ENCODE measurements around the gene CCL15.
A peak's percentile ranks its signal among the peaks of the same experiment; 100 is the strongest.

Gene CCL15

GRCh38 chr17:35972945-35973332, 28.4 kb downstream of the CCL15 start:
- TF ChIP-seq, protein P1, sequence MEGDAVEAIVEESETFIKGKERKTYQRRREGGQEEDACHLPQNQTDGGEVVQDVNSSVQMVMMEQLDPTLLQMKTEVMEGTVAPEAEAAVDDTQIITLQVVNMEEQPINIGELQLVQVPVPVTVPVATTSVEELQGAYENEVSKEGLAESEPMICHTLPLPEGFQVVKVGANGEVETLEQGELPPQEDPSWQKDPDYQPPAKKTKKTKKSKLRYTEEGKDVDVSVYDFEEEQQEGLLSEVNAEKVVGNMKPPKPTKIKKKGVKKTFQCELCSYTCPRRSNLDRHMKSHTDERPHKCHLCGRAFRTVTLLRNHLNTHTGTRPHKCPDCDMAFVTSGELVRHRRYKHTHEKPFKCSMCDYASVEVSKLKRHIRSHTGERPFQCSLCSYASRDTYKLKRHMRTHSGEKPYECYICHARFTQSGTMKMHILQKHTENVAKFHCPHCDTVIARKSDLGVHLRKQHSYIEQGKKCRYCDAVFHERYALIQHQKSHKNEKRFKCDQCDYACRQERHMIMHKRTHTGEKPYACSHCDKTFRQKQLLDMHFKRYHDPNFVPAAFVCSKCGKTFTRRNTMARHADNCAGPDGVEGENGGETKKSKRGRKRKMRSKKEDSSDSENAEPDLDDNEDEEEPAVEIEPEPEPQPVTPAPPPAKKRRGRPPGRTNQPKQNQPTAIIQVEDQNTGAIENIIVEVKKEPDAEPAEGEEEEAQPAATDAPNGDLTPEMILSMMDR (IDR thresholded peaks at IDR 0.05; ENCODE audit: borderline replicate concordance, control extremely low read depth, extremely low read depth, insufficient read depth, missing control alignments): no peak
- in situ Hi-C loops (cut with MboI; ENCODE audit: low sequenced_read_pairs, unreplicated experiment): loop anchor here (10.0 to 25.0 kb wide), 3 partner anchors 102 to 514 kb away; partner anchors contain the start of gene ZNHIT3
- no peak for DNase-seq (ENCODE audit: low spot score)

- no peak for DNase-seq (ENCODE audit: low spot score)
- in situ Hi-C loops (cut with MboI; ENCODE audit: low sequenced_read_pairs, unreplicated experiment): loop anchor here (10.0 to 25.0 kb wide), 3 partner anchors 102 to 515 kb away; partner anchors contain the start of gene ZNHIT3
- TF ChIP-seq, protein P1 (IDR thresholded peaks at IDR 0.05; ENCODE audit: borderline replicate concordance, control extremely low read depth, extremely low read depth, insufficient read depth, missing control alignments): no peak
These were observed 28.8 kb downstream of the CCL15 start for GRCh38 chr17:35972535-35972934.

DNA sequence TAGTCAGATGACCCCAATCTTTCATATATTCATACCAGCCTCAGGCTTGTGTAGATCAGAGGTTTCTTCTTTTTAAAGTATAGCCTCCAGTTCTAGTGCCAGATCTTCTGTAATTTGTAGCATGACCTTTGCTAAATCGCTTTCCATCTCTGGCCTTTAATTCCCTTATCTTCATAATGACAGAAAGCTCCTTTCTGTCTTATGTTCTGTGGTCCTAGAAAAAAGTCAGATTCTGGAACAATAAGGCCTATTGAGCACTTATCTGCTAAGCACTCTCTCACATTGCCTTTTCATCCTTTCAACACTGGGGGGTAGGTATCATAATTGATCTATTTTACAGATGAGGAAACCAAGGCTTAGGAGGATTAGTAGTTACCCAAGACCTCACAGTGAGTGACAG, 29.3 kb downstream of the CCL15 start:
- no peak for DNase-seq (ENCODE audit: low spot score)
- in situ Hi-C loops (cut with MboI; ENCODE audit: low sequenced_read_pairs, unreplicated experiment): loop anchor here (10.0 to 25.0 kb wide), 3 partner anchors 103 to 515 kb away; partner anchors contain the start of gene ZNHIT3
- TF ChIP-seq, protein P1 (IDR thresholded peaks at IDR 0.05; ENCODE audit: borderline replicate concordance, control extremely low read depth, extremely low read depth, insufficient read depth, missing control alignments): no peak

DNA sequence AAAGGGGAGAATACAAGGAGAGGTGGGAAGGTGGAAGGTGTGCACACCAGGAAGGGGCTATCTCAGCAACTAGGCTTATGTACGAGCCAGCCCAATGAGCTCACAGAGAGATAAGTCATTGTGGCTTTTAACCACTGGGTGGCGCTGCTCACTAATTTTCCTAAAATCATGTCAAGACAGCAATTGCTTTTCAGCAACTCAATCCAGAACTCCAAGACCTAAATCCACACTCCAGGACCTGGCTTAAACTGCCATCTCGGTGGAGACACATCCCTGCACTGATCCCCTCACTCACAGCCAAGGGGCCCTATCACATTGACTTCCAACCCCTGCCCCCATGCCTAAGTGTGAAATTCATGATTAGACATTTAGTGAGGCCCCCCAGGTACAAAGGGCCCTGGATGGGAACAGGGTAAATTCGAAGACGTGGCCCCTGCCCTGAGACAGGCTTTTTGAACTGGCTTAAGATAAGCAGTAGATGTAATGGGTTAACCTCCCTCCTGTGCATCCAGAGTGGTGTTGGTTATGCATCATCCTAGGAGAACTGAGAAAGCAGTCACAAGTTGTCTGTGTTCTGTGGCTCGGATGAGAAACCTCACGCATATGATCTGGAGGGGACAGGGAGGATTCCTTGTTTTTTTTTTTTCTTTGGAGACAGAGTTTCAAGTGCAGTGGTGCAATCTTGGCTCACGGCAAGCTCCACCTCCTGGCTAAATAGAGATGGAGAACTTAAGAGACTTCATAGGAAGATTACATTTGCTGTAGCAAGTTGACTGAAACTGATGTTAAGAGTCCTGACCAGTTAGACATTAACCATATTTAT, 31.6 kb downstream of the CCL15 start:
- in situ Hi-C loops (cut with MboI; ENCODE audit: low sequenced_read_pairs, unreplicated experiment): loop anchor here (10.0 to 25.0 kb wide), 3 partner anchors 105 to 518 kb away; partner anchors contain the start of gene ZNHIT3
- TF ChIP-seq, protein P1 (IDR thresholded peaks at IDR 0.05; ENCODE audit: borderline replicate concordance, control extremely low read depth, extremely low read depth, insufficient read depth, missing control alignments): peak; percentile 87
- peak; percentile 73 for DNase-seq (ENCODE audit: low spot score)

GRCh38 chr17:35968520-35969054, 32.8 kb downstream of the CCL15 start:
- DNase-seq (ENCODE audit: low spot score): no peak
- in situ Hi-C loops (cut with MboI; ENCODE audit: low sequenced_read_pairs, unreplicated experiment): loop anchor here (25.0 kb wide), 1 partner anchor 519 kb away; the partner anchor contains the start of gene ZNHIT3

DNA sequence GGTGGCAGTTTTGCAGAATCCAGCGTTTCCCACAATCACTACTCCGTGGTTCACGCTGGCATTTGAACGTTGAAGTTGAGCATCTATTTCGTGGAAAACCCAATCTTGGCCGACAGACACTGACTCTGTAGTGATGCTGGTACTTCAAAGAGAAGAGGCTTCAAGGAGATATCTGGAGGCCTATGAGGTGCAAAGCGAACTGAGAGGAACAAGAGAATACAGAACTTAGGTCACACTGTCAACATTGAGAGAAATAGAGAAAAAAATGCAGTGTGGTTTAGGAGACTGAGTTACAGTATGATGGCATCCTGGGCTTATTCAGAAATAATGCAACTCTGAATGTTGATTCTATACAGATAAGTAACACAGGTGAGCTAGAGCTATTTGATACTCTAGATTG, 36.1 kb downstream of the CCL15 start:
- no peak for DNase-seq (ENCODE audit: low spot score)
- in situ Hi-C loops (cut with MboI; ENCODE audit: low sequenced_read_pairs, unreplicated experiment): loop anchor here (25.0 kb wide), 1 partner anchor 522 kb away; the partner anchor contains the start of gene ZNHIT3
- TF ChIP-seq, protein P1 (IDR thresholded peaks at IDR 0.05; ENCODE audit: borderline replicate concordance, control extremely low read depth, extremely low read depth, insufficient read depth, missing control alignments): no peak

More at GRCh38 chr17:35968520-35969054, 32.8 kb downstream of the CCL15 start:
- TF ChIP-seq, protein P1 (IDR thresholded peaks at IDR 0.05; ENCODE audit: borderline replicate concordance, control extremely low read depth, extremely low read depth, insufficient read depth, missing control alignments): no peak
